ENCODE data around the gene ETHE1. TPM values are rescaled to one million over a fixed set of nuclear protein-coding genes. Genes with fewer than 3 reads are reported as not detected.

Gene ETHE1
- total and polyA plus RNA-seq, 4 donors = 30.4 to 45.1 (median 34.5) TPM

DNA sequence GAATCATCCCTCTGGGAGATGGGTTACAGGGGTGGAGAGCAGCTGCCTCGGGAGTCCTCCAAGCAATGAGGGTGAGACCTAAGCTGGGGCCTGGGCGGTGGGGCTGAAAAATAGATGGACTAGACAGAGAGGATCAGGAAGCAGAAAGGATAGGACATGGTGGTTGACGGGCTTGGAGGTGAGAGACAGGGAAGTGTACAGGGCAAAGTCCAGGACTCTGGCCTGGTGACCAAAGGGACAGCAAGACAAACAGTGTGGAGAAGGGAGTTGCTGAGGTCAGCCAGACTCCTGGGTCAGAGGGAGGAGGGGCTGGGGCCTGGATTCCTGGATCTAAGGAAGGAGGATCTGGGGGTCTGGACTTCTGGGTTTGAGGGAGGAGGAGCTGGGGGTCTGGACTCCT, 28.0 kb downstream of the ETHE1 start (continued):
- TF ChIP-seq, protein P1, sequence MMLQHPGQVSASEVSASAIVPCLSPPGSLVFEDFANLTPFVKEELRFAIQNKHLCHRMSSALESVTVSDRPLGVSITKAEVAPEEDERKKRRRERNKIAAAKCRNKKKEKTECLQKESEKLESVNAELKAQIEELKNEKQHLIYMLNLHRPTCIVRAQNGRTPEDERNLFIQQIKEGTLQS (IDR thresholded peaks at IDR 0.05) = no peak
- peak; percentile 8 to 50 for TF ChIP-seq RAD21 (IDR thresholded peaks at IDR 0.05)

GRCh38 chr19:43498233-43498842, 28.7 kb downstream of the ETHE1 start:
- Histone ChIP-seq H3K9me3 (ENCODE audit: control insufficient read depth in 4 of 4, low read length in 3 of 4) (no peaks in the 10 kb centered on the region), H3K9ac (ENCODE audit: low read depth in 1 of 2, low read length in 2 of 2) (no peak overlapping the region), H3K4me1 (ENCODE audit: control insufficient read depth in 4 of 4, insufficient read depth in 4 of 4, low read length in 3 of 4) (peaks cover 15 to 47% (median 34%) of the 10 kb centered on the region in 4 donors), H3K27me3 (ENCODE audit: control insufficient read depth in 4 of 4, insufficient read depth in 4 of 4, low read length in 3 of 4) (no peaks in the 10 kb centered on the region), H3K36me3 (ENCODE audit: control insufficient read depth in 4 of 4, insufficient read depth in 3 of 4, low read depth in 1 of 4, low read length in 3 of 4) (peaks cover 4 to 17% (median 9%) of the 10 kb centered on the region in 4 donors), H3K4me3 (ENCODE audit: low read depth in 1 of 3, low read length in 3 of 3) (no peak overlapping the region), H3K27ac (ENCODE audit: low read depth in 1 of 2, low read length in 2 of 2) (peak overlapping the region; percentile 76 to 83)
- no peak for DNase-seq (ENCODE audit: low spot score)
- 69% methylated on average over 5 of the region's 5 CpGs for WGBS
- no peak for TF ChIP-seq ZBTB33 (IDR thresholded peaks at IDR 0.05)
- TF ChIP-seq JUND (IDR thresholded peaks at IDR 0.05) = no peak
- TF ChIP-seq YY1 (IDR thresholded peaks at IDR 0.05) = no peak
- TF ChIP-seq, protein P1 (IDR thresholded peaks at IDR 0.05) = no peak
- TF ChIP-seq HNF4A (conservative IDR thresholded peaks at IDR 0.05) = no peak
- TF ChIP-seq TAF1 (conservative IDR thresholded peaks at IDR 0.05) = no peak
- TF ChIP-seq SP1 (IDR thresholded peaks at IDR 0.05) = no peak
- TF ChIP-seq FOXA1 (IDR thresholded peaks at IDR 0.05) = no peak
- TF ChIP-seq NR2F2 (IDR thresholded peaks at IDR 0.05) = no peak
- TF ChIP-seq GABPA (IDR thresholded peaks at IDR 0.05 in 1 of 2, conservative IDR thresholded peaks at IDR 0.05 in 1 of 2) = no peak
- TF ChIP-seq RAD21 (IDR thresholded peaks at IDR 0.05) = no peak
- no peak for TF ChIP-seq HNF4G (IDR thresholded peaks at IDR 0.05)
- no peak for TF ChIP-seq RXRA (IDR thresholded peaks at IDR 0.05)
- TF ChIP-seq, protein P2, sequence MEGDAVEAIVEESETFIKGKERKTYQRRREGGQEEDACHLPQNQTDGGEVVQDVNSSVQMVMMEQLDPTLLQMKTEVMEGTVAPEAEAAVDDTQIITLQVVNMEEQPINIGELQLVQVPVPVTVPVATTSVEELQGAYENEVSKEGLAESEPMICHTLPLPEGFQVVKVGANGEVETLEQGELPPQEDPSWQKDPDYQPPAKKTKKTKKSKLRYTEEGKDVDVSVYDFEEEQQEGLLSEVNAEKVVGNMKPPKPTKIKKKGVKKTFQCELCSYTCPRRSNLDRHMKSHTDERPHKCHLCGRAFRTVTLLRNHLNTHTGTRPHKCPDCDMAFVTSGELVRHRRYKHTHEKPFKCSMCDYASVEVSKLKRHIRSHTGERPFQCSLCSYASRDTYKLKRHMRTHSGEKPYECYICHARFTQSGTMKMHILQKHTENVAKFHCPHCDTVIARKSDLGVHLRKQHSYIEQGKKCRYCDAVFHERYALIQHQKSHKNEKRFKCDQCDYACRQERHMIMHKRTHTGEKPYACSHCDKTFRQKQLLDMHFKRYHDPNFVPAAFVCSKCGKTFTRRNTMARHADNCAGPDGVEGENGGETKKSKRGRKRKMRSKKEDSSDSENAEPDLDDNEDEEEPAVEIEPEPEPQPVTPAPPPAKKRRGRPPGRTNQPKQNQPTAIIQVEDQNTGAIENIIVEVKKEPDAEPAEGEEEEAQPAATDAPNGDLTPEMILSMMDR (IDR thresholded peaks at IDR 0.05; ENCODE audit: low read depth, low read length, missing input control) = no peak

- WGBS = 97% methylated on average over 7 of the region's 7 CpGs
- DNase-seq (ENCODE audit: low spot score) = no peak
- Histone ChIP-seq H3K4me3 (ENCODE audit: low read depth in 1 of 3, low read length in 3 of 3) (no peak overlapping the region), H3K4me1 (ENCODE audit: control insufficient read depth in 4 of 4, insufficient read depth in 4 of 4, low read length in 3 of 4) (peaks cover 13 to 36% (median 26%) of the 10 kb centered on the region in 4 donors), H3K36me3 (ENCODE audit: control insufficient read depth in 4 of 4, insufficient read depth in 3 of 4, low read depth in 1 of 4, low read length in 3 of 4) (peaks cover 4 to 18% (median 9%) of the 10 kb centered on the region in 4 donors), H3K9me3 (ENCODE audit: control insufficient read depth in 4 of 4, low read length in 3 of 4) (no peaks in the 10 kb centered on the region), H3K27me3 (ENCODE audit: control insufficient read depth in 4 of 4, insufficient read depth in 4 of 4, low read length in 3 of 4) (no peaks in the 10 kb centered on the region), H3K9ac (ENCODE audit: low read depth in 1 of 2, low read length in 2 of 2) (no peak overlapping the region), H3K27ac (ENCODE audit: low read depth in 1 of 2, low read length in 2 of 2) (no peak overlapping the region)
- no peak for TF ChIP-seq ZBTB33 (IDR thresholded peaks at IDR 0.05)
- no peak for TF ChIP-seq HNF4A (conservative IDR thresholded peaks at IDR 0.05)
- TF ChIP-seq SP1 (IDR thresholded peaks at IDR 0.05) = no peak
Measured at GRCh38 chr19:43496960-43497359, 30.0 kb downstream of the ETHE1 start.

Data from liver (tissue), 9 donors.